ENCODE data around the gene NOVA1.
"Not testable (repeated sequence)": the region's sequence is repeated elsewhere in the genome, so short reads cannot be mapped to it uniquely, and the experiment has no call there.

Gene NOVA1, protein sequence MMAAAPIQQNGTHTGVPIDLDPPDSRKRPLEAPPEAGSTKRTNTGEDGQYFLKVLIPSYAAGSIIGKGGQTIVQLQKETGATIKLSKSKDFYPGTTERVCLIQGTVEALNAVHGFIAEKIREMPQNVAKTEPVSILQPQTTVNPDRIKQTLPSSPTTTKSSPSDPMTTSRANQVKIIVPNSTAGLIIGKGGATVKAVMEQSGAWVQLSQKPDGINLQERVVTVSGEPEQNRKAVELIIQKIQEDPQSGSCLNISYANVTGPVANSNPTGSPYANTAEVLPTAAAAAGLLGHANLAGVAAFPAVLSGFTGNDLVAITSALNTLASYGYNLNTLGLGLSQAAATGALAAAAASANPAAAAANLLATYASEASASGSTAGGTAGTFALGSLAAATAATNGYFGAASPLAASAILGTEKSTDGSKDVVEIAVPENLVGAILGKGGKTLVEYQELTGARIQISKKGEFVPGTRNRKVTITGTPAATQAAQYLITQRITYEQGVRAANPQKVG

DNA sequence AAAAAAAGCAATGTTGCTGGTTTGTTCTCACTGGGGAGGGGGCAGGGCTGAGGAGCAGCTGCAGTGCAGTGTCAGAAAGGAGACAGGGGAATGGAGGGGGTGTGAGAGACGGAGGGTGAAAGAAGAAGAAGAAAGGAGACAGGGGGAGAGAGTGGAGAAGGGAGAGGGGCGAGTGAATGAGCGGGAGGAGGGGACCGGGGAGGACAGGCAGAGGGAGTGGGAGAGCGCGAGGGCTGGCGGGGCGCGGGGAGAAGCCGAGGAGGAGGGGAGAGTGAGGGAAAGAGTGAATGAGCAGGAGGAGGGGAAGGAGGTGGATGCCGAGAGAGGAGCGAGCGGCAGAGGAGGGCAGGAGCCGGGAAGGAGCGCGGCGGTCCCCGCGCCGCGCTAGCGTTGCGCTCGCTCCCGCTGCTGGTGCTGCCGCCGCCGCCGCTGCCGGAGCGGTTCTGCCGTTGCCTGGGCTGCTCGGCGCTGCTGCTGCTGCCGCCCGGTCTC lies at the start of gene NOVA1:
Gene NOVA1, minus strand, starts transcription at position 445 of the 492 bp plus-strand sequence. CDS start 597 bp downstream, outside the sequence.
- DNase-seq (ENCODE audit: low spot score): no peak

GRCh38 chr14:26645057-26645456 lies 47.2 kb upstream of the NOVA1 start:
- not testable (repeated sequence) for DNase-seq (ENCODE audit: low spot score)

- no peak for DNase-seq (ENCODE audit: low spot score)
These were observed 38.7 kb upstream of the NOVA1 start for GRCh38 chr14:26636561-26636960.

DNA sequence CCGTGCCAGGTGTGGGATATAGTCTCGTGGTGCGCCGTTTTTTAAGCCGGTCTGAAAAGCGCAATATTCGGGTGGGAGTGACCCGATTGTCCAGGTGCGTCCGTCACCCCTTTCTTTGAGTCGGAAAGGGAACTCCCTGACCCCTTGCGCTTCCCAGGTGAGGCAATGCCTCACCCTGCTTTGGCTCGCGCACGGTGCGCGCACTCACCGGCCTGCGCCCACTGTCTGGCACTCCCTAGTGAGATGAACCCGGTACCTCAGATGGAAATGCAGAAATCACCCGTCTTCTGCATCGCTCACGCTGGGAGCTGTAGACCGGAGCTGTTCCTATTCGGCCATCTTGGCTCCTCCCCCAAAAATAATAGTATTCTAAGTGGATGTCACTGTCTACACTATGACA lies 37.1 kb upstream of the NOVA1 start:
- DNase-seq (ENCODE audit: low spot score): not testable (repeated sequence)

DNA sequence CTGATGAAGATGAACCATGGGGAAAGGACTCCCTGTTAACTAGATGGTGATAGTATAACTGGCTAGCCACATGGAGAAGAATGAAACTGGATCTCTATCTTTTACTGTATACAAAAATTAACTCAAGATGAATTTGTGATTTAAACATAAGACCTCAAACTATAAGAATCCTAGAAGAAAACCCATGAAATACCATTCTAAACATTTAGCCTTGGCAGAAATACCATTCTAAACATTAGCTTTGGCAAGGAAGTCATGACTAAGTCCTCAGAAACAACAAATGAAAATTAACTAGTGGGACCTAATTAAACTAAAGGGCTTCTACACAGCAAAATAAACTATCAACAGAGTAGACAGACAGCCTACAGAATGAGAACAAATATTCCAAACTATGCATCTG lies 28.4 kb upstream of the NOVA1 start:
- no peak for DNase-seq (ENCODE audit: low spot score)

GRCh38 chr14:26622611-26623010 lies 24.8 kb upstream of the NOVA1 start:
- no peak for DNase-seq (ENCODE audit: low spot score)

- no peak for DNase-seq (ENCODE audit: low spot score)
These were observed 24.2 kb upstream of the NOVA1 start for GRCh38 chr14:26621807-26622560.

DNA sequence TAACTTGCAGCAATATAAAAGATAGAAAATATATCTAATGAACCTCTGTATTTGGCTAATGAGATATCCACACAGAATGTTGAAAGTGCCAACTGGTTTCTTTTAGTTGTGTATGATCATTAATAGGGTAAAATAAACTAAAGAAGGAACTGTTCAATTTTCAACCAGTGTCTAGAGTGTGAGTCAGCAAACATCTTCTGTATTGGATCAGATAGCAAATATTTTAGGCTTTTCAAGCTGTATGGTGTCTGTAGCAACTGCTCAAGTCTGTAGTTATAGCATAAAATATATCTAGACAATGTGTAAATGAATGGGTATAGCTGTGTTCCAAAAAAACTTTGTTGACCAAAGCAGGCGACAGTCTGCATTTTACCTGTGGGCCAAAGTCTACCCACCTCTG lies 23.5 kb upstream of the NOVA1 start:
- no peak for DNase-seq (ENCODE audit: low spot score)

GRCh38 chr14:26611259-26611658 lies 13.4 kb upstream of the NOVA1 start:
- DNase-seq (ENCODE audit: low spot score): no peak

DNA sequence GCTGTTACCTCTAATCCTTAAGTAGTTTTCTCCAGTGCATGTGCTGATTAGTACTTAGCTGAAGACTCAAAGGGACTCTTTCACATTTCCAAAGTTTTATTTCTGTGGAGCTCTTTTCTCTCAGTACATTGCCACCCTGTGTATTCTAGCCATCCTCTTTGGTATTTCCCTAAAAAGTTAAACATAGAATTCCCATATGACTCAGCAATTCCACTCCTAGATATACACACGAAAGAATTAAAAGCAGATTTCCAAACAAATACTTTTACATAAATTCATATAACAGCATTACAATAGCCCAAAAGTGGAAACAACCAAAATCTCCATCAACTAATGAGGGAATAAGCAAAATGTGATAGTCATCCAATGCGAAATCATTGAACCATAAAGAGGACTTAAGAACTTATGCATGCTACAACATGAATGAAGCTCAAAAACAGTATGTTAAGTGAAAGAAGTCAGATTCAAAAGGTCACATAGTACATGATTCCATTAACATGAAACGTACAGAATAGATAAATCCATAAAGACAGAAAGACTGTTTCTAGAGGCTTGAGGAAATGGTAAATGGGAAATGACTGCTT lies 9.0 kb upstream of the NOVA1 start:
- no peak for DNase-seq (ENCODE audit: low spot score)

- DNase-seq (ENCODE audit: low spot score): no peak
These were observed 7.8 kb upstream of the NOVA1 start for GRCh38 chr14:26605602-26606001.

DNA sequence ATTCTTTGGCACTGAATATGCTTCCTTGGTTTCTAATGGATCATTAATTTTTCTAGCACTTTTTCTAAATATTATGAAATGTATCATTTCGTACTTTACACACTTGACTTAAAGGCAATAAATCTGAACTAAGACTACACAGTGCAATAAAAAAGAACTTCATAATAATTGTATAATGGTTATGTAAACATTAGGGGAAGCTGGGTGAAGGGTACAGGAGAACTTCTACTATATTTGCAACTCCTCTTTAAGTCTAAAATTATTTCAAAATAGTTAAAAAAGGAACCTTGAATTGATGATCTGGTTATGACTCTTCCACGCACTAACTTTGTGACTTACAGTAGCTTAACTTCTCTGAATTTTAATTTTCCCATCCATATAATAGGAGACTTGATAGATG lies 5.1 kb upstream of the NOVA1 start:
- no peak for DNase-seq (ENCODE audit: low spot score)

DNA sequence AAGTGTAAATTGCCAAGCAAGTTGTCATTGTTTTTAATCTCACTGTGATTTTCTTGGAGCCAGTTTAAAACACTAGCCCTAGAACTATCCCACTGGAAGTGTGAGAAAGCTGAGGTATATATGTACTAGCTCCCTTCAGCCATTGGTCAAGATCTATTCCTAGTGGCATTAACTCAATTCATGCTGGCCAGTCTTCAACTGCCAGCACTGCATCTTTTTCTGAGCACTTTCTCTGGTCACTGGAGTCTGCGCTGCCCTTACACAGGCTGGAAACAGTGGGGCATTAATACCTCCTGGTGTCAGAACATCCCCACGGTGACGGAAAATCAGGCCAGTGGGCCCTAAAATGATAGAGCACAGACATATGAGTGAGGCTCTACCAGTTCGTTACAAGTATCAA lies 4.0 kb upstream of the NOVA1 start:
- DNase-seq (ENCODE audit: low spot score): no peak

DNA sequence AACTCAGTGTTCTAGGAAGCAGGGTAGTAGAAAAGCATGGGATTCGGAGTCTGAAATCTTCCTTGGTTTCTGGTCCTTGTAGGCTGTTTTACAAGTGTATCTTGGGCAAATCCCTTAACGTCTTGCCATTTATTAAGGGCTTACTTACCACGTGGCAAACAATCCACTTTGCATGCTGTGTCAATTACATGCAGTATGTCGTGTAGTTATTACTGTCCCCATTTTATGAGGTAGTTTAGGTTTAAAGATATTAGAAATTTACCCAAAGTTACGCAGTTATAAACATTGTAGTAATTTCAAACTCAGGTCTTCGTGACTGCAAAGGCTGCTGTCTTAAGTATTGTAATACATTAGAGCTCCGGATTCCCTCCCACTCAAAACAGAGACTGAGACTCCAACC lies 1.5 kb upstream of the NOVA1 start:
- no peak for DNase-seq (ENCODE audit: low spot score)

GRCh38 chr14:26598672-26599131 lies 869 bp upstream of the NOVA1 start:
- no peak for DNase-seq (ENCODE audit: low spot score)

DNA sequence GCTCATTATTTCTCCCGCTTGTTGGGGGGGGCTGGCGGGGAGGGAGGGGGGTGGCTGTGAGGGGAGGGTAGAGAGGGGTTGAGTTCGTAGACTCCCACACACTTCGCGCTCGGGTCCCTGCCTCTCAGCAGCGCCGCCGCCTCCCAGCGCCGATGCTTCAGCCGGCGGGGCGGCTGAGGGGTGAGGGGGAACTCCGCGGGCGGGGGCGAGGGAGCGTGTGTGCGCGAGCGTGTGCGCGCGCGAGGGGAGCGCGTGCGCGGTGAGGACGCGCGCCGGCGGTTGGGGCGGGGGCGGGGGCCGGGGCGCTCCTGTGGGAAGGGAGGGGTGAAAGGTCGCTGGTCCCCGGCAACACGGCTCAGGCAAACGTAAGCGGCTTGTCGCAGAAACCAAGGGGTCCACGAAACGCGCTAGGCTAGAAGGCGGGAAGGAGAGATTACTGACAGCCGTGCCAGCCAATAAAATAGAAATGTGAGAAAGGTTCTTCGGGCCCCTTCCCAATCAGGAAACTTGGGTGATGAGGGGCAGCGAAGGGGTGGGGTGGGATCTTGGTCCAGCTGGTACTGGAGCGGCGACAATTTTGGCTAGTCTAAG lies 343 bp upstream of the NOVA1 start:
- no peak for DNase-seq (ENCODE audit: low spot score)

GRCh38 chr14:26597071-26597588 lies 703 bp downstream of the NOVA1 start:
- DNase-seq (ENCODE audit: low spot score): no peak

GRCh38 chr14:26596543-26597061 lies 1.2 kb downstream of the NOVA1 start:
- DNase-seq (ENCODE audit: low spot score): no peak

GRCh38 chr14:26595926-26596542 lies 1.8 kb downstream of the NOVA1 start:
- DNase-seq (ENCODE audit: low spot score): no peak

DNA sequence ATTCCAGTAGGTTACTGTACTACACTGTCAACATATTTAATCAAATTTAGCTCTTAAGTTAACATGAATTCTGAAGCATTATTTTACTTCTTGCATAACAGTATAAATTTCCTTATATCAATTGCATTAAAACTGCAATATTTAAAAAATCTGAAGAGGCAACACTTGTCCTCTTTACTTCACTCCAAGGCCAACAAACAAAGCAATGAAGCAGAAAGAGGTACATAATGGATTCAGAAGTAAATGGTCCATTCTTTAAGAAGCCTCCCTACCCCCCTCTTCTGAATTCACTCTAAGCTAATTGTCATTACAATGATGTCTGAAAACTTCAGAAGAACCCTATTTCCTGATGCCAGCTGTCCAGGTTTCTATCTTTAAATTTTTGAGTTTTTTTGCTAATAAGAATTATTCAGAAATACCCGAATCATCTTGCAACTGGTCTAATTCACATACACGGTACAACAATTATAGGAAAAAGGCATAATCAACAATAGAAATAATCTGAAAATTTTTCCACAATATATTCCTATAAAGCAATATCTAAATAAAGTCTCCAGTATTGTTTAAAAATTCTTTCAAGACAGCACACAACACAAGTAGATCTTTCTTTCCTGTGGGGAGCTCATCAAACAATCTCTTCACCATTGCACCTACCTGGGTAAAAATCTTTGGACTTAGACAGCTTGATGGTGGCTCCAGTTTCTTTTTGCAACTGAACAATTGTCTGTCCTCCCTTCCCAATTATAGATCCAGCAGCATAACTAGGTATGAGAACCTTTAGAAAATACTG lies 2.9 kb downstream of the NOVA1 start:
- no peak for DNase-seq (ENCODE audit: low spot score)
